Measurements from ENCODE around the gene MGMT. TPM values are rescaled to one million over a fixed set of nuclear protein-coding genes. Genes with fewer than 3 reads are reported as not detected.

The MGMT gene
- total and polyA plus RNA-seq, 2 experiments from 2014 or later = 19.3 to 21.9 TPM

- DNase-seq (ENCODE audit: low spot score) = no peak
- no peaks in the 10 kb centered on the region; the same call in 1 of the 2 replicates for H4K20me1 ChIP-seq (replicated peaks; ENCODE audit: insufficient read depth)
- Mint-ChIP-seq H3K27me3 (ENCODE audit: insufficient read depth, low read depth, poor library complexity) (peaks cover 13% of the 10 kb centered on the region), H3K36me3 (ENCODE audit: low read depth) (peaks cover 13% of the 10 kb centered on the region), H3K27ac (no peak overlapping the region), H3K9me3 (peaks cover 16% of the 10 kb centered on the region), H3K4me3 (no peak overlapping the region), H3K4me1 (peaks cover 25% of the 10 kb centered on the region)
- no peak overlapping the region for H2AFZ ChIP-seq
- ATAC-seq = no peak
- no peak overlapping the region for H3K4me2 ChIP-seq
- 0 out of 2 replicates have a peak, but pooled peaks cover 3% of the 10 kb centered on the region for H3K79me2 ChIP-seq (replicated peaks; ENCODE audit: insufficient read depth)
- no peak overlapping the region for H3K27ac ChIP-seq (ENCODE audit: low read depth)
- no peaks in the 10 kb centered on the region for H3K36me3 ChIP-seq (ENCODE audit: insufficient read depth)
- H3K4me3 ChIP-seq = no peak overlapping the region
- H3K27me3 ChIP-seq (ENCODE audit: insufficient read depth) = no peaks in the 10 kb centered on the region
- 0 out of 2 replicates have a peak, but pooled peaks cover 4% of the 10 kb centered on the region for H3K9me2 ChIP-seq (ENCODE audit: insufficient read depth)
- TF ChIP-seq ZNF462 (CRISPR knock-in tag; IDR thresholded peaks at IDR 0.05) = no peak
- no peak for TF ChIP-seq CREB1 (CRISPR knock-in tag; IDR thresholded peaks at IDR 0.05; ENCODE audit: low read depth)
- no peak for TF ChIP-seq POLR2AphosphoS5 (IDR thresholded peaks at IDR 0.05; ENCODE audit: low read depth)
- TF ChIP-seq ETS1 (IDR thresholded peaks at IDR 0.05) = no peak
- no peak for TF ChIP-seq REST (IDR thresholded peaks at IDR 0.05; ENCODE audit: unreplicated experiment)
- no peak for TF ChIP-seq NANOG (IDR thresholded peaks at IDR 0.05; ENCODE audit: borderline replicate concordance)
- TF ChIP-seq CTCF (conservative IDR thresholded peaks at IDR 0.05; ENCODE audit: low read depth in 2 of 2) = no peak
- no peak for TF ChIP-seq JUNB (IDR thresholded peaks at IDR 0.05; ENCODE audit: unreplicated experiment)
- TF ChIP-seq EZH2phosphoT487 (IDR thresholded peaks at IDR 0.05; ENCODE audit: unreplicated experiment) = no peak
- no peak for TF ChIP-seq ZNF114 (CRISPR knock-in tag; IDR thresholded peaks at IDR 0.05)
- no peak for TF ChIP-seq ZNF331 (CRISPR knock-in tag; IDR thresholded peaks at IDR 0.05; ENCODE audit: low read depth)
- no peak for TF ChIP-seq STAT1 (IDR thresholded peaks at IDR 0.05; ENCODE audit: unreplicated experiment)
- TF ChIP-seq EZH2 (IDR thresholded peaks at IDR 0.05; ENCODE audit: low read depth, unreplicated experiment) = no peak
- H3F3A ChIP-seq (replicated peaks; ENCODE audit: low read depth) = no peaks in the 10 kb centered on the region
- H3K4me1 ChIP-seq (ENCODE audit: insufficient read depth) = no peaks in the 10 kb centered on the region
Measured at GRCh38 chr10:129523031-129523722, 56.1 kb downstream of the MGMT start.
